ENCODE results near the gene MEGF11. TPM values are rescaled to one million over a fixed set of nuclear protein-coding genes. Genes with fewer than 3 reads are reported as not detected.

MEGF11 gene
- total RNA-seq, 1 experiment from 2014 or later = 0.09 TPM

GRCh38 chr15:66001717-66002426 is 251.7 kb downstream of the MEGF11 start:
- Mint-ChIP-seq H3K4me1 (ENCODE audit: low read depth, unreplicated experiment) (no peaks in the 10 kb centered on the region), H3K27me3 (ENCODE audit: unreplicated experiment) (peaks cover 73% of the 10 kb centered on the region), H3K27ac (ENCODE audit: unreplicated experiment) (no peak overlapping the region), H3K4me3 (ENCODE audit: low read depth, unreplicated experiment) (no peak overlapping the region), H3K9me3 (ENCODE audit: low read depth, unreplicated experiment) (no peaks in the 10 kb centered on the region), H3K36me3 (ENCODE audit: insufficient read depth, unreplicated experiment) (no peaks in the 10 kb centered on the region)
- no peak for DNase-seq
- no TSS peak for BruUV-seq (replicated peaks)
- intact Hi-C loops (cut with micrococcal nuclease; ENCODE audit: unreplicated experiment) = no loop called here
- TF ChIP-seq CTCF (IDR thresholded peaks at IDR 0.05; ENCODE audit: unreplicated experiment) = no peak
- CTCF ChIA-PET = interaction anchor here (1.4 kb wide), 1 partner anchor 25 kb away, joined by 3 read pairs; no protein-coding TSS in a partner anchor

DNA sequence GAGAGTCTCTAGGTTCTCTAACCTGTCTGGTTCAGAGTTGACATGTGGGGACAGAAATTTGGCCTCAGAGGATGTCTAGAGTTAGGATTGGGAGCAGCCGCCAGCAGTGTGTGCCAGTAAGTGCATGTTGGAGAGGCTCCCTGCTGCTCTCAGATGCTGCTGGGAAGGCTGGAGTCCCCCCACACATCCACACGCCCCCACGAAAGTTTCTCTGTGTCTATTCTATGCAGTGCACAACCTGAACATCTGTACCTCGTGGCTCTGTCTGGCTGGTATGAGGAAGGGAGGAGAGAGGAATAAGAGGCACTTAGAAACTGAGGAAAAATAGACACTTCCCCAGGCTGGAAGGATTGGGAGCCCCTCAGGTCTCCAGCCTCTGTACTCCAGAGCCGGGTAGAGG is 252.5 kb downstream of the MEGF11 start:
- Mint-ChIP-seq H3K4me1 (ENCODE audit: low read depth, unreplicated experiment) (no peaks in the 10 kb centered on the region), H3K4me3 (ENCODE audit: low read depth, unreplicated experiment) (no peak overlapping the region), H3K36me3 (ENCODE audit: insufficient read depth, unreplicated experiment) (no peaks in the 10 kb centered on the region), H3K27ac (ENCODE audit: unreplicated experiment) (no peak overlapping the region), H3K9me3 (ENCODE audit: low read depth, unreplicated experiment) (no peaks in the 10 kb centered on the region), H3K27me3 (ENCODE audit: unreplicated experiment) (peaks cover 80% of the 10 kb centered on the region)
- no TSS peak for BruUV-seq (replicated peaks)
- CTCF ChIA-PET = no interaction called here
- DNase-seq = no peak
- TF ChIP-seq CTCF (IDR thresholded peaks at IDR 0.05; ENCODE audit: unreplicated experiment) = no peak
- intact Hi-C loops (cut with micrococcal nuclease; ENCODE audit: unreplicated experiment) = no loop called here

GRCh38 chr15:65998486-65998885 is 255.1 kb downstream of the MEGF11 start:
- CTCF ChIA-PET = interaction anchor here (1.2 kb wide), 1 partner anchor 8 kb away, joined by 3 read pairs; no protein-coding TSS in a partner anchor
- no TSS peak for BruUV-seq (replicated peaks)
- DNase-seq = no peak
- H3K27me3 Mint-ChIP-seq (ENCODE audit: unreplicated experiment) = peaks cover 81% of the 10 kb centered on the region
- no peaks in the 10 kb centered on the region for H3K36me3 Mint-ChIP-seq (ENCODE audit: insufficient read depth, unreplicated experiment)
- no peak for TF ChIP-seq CTCF (IDR thresholded peaks at IDR 0.05; ENCODE audit: unreplicated experiment)
- H3K27ac Mint-ChIP-seq (ENCODE audit: unreplicated experiment) = no peak overlapping the region
- H3K9me3 Mint-ChIP-seq (ENCODE audit: low read depth, unreplicated experiment) = no peaks in the 10 kb centered on the region
- intact Hi-C loops (cut with micrococcal nuclease; ENCODE audit: unreplicated experiment) = no loop called here
- no peak overlapping the region for H3K4me3 Mint-ChIP-seq (ENCODE audit: low read depth, unreplicated experiment)
- H3K4me1 Mint-ChIP-seq (ENCODE audit: low read depth, unreplicated experiment) = no peaks in the 10 kb centered on the region

GRCh38 chr15:65996901-65997300 is 256.6 kb downstream of the MEGF11 start:
- DNase-seq = no peak
- CTCF ChIA-PET = interaction anchor here (0.7 kb wide), 1 partner anchor 345 kb away, joined by 5 read pairs; no protein-coding TSS in a partner anchor
- peaks cover 84% of the 10 kb centered on the region for H3K27me3 Mint-ChIP-seq (ENCODE audit: unreplicated experiment)
- no peaks in the 10 kb centered on the region for H3K9me3 Mint-ChIP-seq (ENCODE audit: low read depth, unreplicated experiment)
- H3K27ac Mint-ChIP-seq (ENCODE audit: unreplicated experiment) = no peak overlapping the region
- no peaks in the 10 kb centered on the region for H3K4me1 Mint-ChIP-seq (ENCODE audit: low read depth, unreplicated experiment)
- no peak for TF ChIP-seq CTCF (IDR thresholded peaks at IDR 0.05; ENCODE audit: unreplicated experiment)
- no peaks in the 10 kb centered on the region for H3K36me3 Mint-ChIP-seq (ENCODE audit: insufficient read depth, unreplicated experiment)
- intact Hi-C loops (cut with micrococcal nuclease; ENCODE audit: unreplicated experiment) = no loop called here
- H3K4me3 Mint-ChIP-seq (ENCODE audit: low read depth, unreplicated experiment) = no peak overlapping the region
- no TSS peak for BruUV-seq (replicated peaks)
